GM21526 (cell line): ENCODE measurements around the gene ZYX.

Experiments
- ATAC-seq: cut with Tn5 transposase; IDR thresholded peaks from one replicate; pipeline ENCODE4 v1.9.1; 2021; ENCODE audit warnings: moderate library complexity; ENCODE audit not compliant: unreplicated experiment, low FRiP score

ZYX gene

GRCh38 chr7:143362131-143363015 is 18.8 kb upstream of the ZYX start, which contains the start of gene FAM131B:
TSS of gene FAM131B (minus strand) at chr7:143362713. CDS start at chr7:143362603, 110 bp downstream.
- ATAC-seq = no peak

- ATAC-seq = no peak
Measured at GRCh38 chr7:143363016-143363937, 17.9 kb upstream of the ZYX start.

GRCh38 chr7:143367972-143368371 is 13.2 kb upstream of the ZYX start:
- ATAC-seq = no peak

- no peak for ATAC-seq
Measured at GRCh38 chr7:143368387-143368786, 12.8 kb upstream of the ZYX start.

DNA sequence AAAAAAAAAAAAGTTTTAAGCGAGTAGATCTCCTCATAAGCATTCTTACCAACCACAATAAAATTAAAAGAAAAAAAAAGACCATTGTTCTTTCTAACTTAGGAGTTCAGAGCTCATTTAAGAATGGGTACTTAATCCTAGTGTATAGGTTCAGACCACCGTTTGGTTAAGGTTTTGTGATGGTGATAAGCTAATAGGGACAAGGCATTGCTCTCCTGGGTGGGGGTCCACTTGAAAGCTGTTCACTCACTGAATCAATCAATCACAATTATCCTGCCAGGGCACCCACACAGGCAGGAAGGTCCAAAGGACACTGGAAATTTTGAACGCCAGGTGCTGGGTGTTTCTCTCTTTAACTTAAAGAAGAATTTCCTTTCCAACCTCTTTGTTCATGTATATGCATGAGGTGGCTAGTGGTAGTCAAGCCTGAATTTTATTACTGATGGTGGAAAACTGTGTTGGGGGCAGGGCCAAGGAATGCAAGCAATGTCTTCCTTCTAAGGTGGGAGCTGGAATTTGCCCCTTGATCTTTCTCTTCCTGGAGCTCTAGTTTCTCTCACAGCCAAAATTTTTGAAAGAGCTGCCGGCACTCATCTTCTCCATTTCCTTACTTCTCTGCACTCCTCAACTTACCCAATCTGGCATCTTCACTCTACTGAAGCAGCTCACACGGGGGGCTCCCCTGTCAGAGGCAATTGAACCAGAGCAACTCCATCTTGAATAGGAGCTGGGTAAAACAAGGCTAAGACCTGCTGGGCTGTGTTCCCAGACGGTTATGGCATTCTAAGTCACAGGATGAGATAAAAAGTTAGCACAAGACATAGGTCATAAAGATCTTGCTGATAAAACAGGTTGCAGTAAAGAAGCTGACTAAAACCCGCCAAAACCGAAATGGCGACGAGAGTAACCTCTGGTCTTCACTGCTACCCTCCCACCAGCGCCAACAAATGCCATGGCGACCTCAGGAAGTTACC is 11.2 kb upstream of the ZYX start:
- ATAC-seq = no peak

DNA sequence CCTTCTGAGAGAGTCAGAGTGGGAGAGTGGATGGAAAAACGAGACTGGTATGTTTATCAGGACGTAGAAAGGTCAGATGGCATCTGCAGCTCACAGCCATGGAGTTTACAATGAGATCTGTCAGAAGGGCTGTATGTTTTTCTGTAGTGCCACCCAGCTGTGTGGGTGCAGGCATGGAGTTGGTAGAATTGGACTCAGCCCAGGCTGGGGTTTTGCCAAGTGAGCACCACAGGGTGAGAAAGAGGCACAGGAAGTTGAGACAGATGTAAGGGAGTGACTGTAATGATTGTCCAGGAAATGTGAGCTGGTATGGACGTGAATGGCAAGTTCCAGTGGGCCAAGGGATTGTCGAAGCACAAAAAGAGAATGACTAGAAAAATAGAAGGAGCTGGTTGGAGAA is 9.1 kb upstream of the ZYX start:
- no peak for ATAC-seq

- ATAC-seq = no peak
Measured at GRCh38 chr7:143373255-143373794, 7.8 kb upstream of the ZYX start.

DNA sequence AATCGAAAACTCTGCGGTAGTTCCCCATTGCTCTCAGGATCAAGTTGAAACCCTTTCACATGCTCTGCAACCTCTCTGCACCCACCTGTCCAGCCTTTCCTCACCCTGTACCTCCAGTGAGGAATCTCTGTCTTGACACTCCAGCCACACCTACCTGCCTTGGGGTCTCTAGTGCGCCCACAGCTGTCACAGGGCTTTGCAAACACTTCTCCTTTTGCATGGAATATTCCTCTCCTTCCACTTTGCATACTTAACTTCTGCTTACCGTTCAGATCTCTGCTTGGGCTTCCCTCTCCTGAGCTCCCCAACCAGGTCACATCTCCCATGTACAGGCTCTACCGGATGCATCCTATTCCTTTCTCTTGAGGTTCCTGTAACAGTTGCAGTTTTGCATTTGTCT is 6.6 kb upstream of the ZYX start:
- no peak for ATAC-seq

DNA sequence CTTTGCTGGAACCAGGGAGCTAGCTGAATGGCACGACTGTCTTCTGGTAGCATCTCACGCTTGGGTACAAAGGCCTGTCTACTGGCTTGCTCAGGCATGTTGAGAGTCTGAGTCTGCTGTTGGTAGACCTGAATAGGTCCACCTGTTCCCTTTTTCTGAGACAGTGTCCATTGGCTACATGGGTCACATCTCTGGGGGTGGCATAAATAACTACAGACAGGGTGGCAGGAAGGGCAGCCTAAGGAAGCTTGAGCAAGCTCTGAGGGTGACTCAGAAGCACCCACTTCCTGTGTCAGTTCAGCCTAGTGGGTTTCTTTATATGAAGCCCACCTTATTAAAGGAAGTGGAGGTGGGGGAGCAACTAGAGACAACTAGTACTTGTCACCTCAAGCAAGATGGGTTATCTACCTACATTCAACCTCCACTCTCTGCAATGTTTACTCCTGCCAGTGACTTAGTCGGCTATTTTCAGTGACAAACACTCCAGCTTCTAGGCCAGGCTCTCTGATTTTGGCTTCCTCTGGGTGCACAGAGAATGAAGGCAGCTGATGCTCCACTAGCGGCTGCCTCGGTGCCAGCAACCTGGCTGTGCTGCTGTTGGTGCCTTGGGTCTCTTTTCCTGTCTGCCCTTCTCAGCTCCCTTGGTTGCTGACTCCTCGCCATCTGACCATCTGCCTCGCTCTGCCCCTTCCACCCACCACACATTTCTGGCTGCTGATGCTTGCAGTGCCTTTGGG is 5.7 kb upstream of the ZYX start:
- ATAC-seq = no peak

- no peak for ATAC-seq
Measured at GRCh38 chr7:143376396-143376795, 4.7 kb upstream of the ZYX start.

DNA sequence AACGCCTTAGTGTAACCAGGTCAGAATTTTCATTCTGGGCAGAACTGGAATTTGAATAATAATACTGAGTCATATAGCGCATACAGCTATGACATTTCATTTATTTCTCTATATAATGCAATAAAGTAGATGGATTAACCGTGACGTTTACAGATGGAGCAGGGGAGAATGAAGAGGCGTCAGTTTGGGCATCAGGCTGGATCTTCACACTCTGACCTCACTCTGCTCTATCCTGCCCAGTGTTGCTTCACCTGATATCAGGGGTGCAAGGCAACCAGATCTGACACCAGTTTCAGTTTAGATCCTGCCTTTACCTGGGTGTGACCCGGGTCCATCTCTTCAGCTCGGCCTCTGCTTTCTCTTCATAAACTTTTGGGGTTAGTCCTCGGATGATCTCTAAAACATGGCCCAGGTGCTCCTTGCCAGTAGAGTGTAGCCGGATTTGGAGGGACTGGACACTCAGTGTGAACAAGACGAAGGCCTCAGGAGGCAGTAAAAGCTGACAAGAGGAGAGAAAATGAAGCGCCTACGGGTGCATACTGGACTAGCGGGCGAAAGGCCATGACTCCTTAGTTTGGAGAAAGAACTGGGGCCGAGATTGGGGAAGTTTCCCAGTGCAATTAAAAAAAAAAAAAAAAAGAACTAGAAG is 1.4 kb upstream of the ZYX start:
- ATAC-seq = peak; percentile 2

- peak; percentile 56 for ATAC-seq
Measured at GRCh38 chr7:143380260-143380645, 892 bp upstream of the ZYX start.

- no peak for ATAC-seq
Measured at GRCh38 chr7:143381427-143382125, 431 bp downstream of the ZYX start.

GRCh38 chr7:143382126-143382790 is 1.1 kb downstream of the ZYX start:
- no peak for ATAC-seq

DNA sequence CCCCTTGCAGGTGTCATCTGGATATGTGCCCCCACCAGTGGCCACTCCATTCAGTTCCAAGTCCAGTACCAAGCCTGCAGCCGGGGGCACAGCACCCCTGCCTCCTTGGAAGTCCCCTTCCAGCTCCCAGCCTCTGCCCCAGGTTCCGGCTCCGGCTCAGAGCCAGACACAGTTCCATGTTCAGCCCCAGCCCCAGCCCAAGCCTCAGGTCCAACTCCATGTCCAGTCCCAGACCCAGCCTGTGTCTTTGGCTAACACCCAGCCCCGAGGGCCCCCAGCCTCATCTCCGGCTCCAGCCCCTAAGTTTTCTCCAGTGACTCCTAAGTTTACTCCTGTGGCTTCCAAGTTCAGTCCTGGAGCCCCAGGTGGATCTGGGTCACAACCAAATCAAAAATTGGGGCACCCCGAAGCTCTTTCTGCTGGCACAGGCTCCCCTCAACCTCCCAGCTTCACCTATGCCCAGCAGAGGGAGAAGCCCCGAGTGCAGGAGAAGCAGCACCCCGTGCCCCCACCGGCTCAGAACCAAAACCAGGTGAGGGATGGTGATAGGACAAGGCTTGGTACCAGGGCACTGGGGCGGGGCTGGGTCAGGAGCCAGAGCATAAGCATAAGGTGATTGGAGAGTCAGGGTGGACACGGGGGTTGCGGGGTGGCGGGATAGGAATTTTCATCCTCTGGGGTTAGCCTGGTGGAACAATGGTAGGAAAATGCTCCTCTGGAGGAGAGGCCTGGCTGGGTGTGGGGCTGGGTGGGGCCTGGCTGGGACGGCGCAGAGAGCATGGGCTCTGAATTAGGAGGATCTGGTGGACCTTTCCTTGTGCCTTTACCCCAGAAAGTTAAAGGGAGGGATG is 1.9 kb downstream of the ZYX start:
- ATAC-seq = no peak

DNA sequence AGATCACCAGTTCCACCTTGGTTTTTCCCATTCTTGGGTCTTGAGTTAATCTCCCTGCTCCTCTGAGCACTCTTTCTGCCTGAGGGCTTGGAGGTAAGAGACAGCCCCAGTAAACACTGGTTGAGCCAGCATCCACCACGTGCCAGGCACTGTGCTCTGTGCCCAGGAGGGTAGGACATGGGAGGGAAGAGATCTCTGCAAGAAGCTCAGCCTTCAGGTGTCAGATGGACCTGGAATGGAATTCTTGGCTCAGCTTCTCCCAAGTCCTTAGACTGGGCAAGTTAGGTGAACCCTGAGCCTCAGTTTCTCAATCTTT is 2.5 kb downstream of the ZYX start:
- ATAC-seq = no peak

DNA sequence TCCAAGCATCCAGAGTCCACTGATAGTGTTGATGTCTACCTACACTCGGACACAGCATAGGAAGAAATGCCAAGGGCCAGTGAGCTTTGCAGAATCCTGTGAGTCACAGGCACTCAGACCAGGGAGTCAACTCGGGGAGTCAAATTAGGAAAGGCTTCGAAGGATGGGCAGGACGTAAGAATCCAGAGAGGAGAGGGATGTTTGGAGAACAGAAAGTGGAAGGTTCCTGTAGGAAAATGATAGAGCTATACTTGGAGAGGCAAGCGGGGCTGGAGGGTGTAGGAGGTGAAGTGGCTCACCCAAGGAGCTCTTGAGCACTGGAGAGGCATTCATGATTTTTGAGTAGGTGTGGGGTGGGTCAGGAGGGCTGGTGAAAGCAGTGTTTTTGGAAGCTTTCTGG is 3.0 kb downstream of the ZYX start:
- no peak for ATAC-seq
